GM12872 (cell line): ENCODE results near the gene SLC36A4.

Experiments used
- CTCF ChIP-seq: IDR thresholded peaks from 3 replicates; pipeline ENCODE4 v1.5.1; 2011; ENCODE audit warnings: low read depth, mild to moderate bottlenecking, low read length, moderate library complexity; ENCODE audit not compliant: insufficient read depth

Gene SLC36A4

GRCh38 chr11:93197380-93198214 lies at the start of gene SLC36A4:
SLC36A4 (minus strand) TSS chr11:93197991; CDS start chr11:93197832, 159 bp downstream.
- no peak for TF ChIP-seq CTCF

GRCh38 chr11:93244018-93244417 lies 46.2 kb upstream of the SLC36A4 start:
- TF ChIP-seq CTCF = no peak

- no peak for TF ChIP-seq CTCF
Measured at GRCh38 chr11:93239966-93240365, 42.2 kb upstream of the SLC36A4 start.

DNA sequence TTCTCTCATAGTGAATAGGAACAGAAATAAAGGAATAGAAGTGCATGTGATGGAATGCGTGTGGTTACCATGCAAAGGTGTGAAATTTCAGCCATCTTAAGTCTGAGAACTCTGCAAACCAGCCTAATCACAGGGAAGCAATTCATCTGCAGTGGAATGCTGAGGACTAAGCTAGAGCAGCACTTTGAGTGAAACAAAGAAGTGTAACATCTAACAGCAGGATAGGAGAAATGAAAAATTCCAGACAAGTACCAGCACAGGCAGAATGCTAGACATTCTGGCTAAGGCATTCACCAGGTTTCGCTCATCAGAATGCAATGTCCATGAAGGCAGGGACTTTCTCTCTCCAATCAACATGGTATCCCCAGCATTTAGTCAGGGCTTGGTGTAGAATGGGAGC lies 41.2 kb upstream of the SLC36A4 start:
- no peak for TF ChIP-seq CTCF

GRCh38 chr11:93236741-93237675 lies 39.2 kb upstream of the SLC36A4 start:
- peak; percentile 47 for TF ChIP-seq CTCF

- TF ChIP-seq CTCF = peak; percentile 95
Measured at GRCh38 chr11:93234602-93235207, 36.9 kb upstream of the SLC36A4 start.

DNA sequence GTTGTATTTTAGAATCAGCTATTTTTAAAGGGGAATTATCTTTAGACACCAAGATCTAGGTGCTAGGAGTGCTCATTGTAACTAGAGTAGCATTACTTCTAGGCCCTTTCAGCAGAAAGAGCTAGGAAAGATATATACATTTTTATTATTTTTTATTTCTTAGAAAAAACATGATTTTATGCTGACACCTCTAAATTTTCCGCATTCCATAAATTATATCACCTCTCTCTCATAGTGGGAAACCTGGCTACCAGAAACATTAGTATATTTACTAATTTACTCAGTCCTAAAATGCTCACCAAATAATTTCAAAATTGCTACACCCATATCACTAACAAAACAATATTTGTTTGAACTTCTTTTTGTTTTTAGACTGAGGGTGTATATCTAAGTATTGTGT lies 32.1 kb upstream of the SLC36A4 start:
- no peak for TF ChIP-seq CTCF
